Ovary (tissue), 9 donors: Measurements from ENCODE around the gene ANKH. TPM values are rescaled to one million over a fixed set of nuclear protein-coding genes. Genes with fewer than 3 reads are reported as not detected.

ENCODE experiments used
- DNase-seq, 5 donors: peaks; one replicate each; pipeline ENCODE4 v3.0.0-alpha.2; 2019 to 2020
- H3K27ac ChIP-seq, 2 donors: fragments of 200-600 bp; one replicate each; pipeline versions ENCODE4 v1.5.1 to v1.8.0; 2019 to 2022
- H3K27me3 ChIP-seq: fragments of 200-600 bp; one replicate; pipeline ENCODE4 v1.8.0; 2022
- H3K36me3 ChIP-seq: fragments of 200-600 bp; sonication (generic); one replicate; pipeline ENCODE4 v1.5.1; 2019
- H3K4me1 ChIP-seq: one replicate; pipeline ENCODE4 v1.8.1; 2013; ENCODE audit warnings: mild to moderate bottlenecking, moderate library complexity; ENCODE audit not compliant: insufficient read depth
- H3K4me3 ChIP-seq: fragments of 200-600 bp; sonication (generic); one replicate; pipeline ENCODE4 v1.5.1; 2017
- H3K9me3 ChIP-seq, 2 donors: fragments of 200-600 bp in 1 of 2; sonication (generic) in 1 of 2; one replicate each; pipeline versions ENCODE4 v1.5.1 to v1.8.1; 2013 to 2019; ENCODE audit warnings: mild to moderate bottlenecking in 1 of 2, moderate library complexity in 1 of 2
- EP300 ChIP-seq: sonication (generic); formaldehyde crosslinking; IDR thresholded peaks from one replicate; pipeline ENCODE4 v1.6.1; 2017; ENCODE audit warnings: antibody characterized with exemption
- POLR2A ChIP-seq: fragments of 450-650 bp; IDR thresholded peaks from one replicate; pipeline ENCODE4 v1.6.1; 2017; ENCODE audit warnings: antibody characterized with exemption, mild to moderate bottlenecking, moderate library complexity
- WGBS, 3 donors: extraction: QIAGEN DNeasy Blood & Tissue Kit in 1 of 3; methylation state at CpG; one replicate each; pipeline versions ENCODE4 v1.1.5 to v1.1.7; 2013 to 2017; 5-methylcytosine and 5-hydroxymethylcytosine counted together
- intact Hi-C, 4 donors: fragments of 100-400 bp; cut with DNase I; formaldehyde crosslinking; loops; one replicate each; pipeline versions ENCODE4 v1.11.0 to v1.15.1; 2022 to 2023
- polyA plus RNA-seq, 2 donors: library from polyadenylated mRNA; stranded (reverse); fragments of 200-250 nt in 1 of 2; fragments of 350-450 nt in 1 of 2; fragmentation: Illumina TruSeq in 1 of 2; extraction: RNeasy Lipid Tissue Mini Kit (QIAGEN cat#74804) in 1 of 2; gene quantifications; one replicate each; pipeline ENCODE4 v1.2.3, GENCODE V29; 2013 to 2014
- total RNA-seq, 7 donors: library from RNA; depleted of rRNA in 2 of 7; stranded (reverse); fragments of >200 nt in 2 of 7; fragmentation: NEBNext Ultra II Directional in 3 of 7; extraction: Animal tissue kit (Norgen Biotek cat#: 25700) in 3 of 7; gene quantifications; one replicate each; pipeline versions ENCODE4 v1.1.0 to v1.2.4, GENCODE V29; 2016 to 2023
- TF ChIP-seq, protein P1 (sequence below), 3 donors: fragments of 450-650 bp in 2 of 3; fragments of 200-600 bp in 1 of 3; IDR thresholded peaks; one replicate each; pipeline versions ENCODE4 v1.5.1 to v1.8.0; 2016 to 2022; ENCODE audit warnings: antibody characterized with exemption in 3 of 3, mild to moderate bottlenecking in 1 of 3
- donor health status: DM: no; HTN: no; CAD: no; lungs with moderate emphysema.
- donor health status: DM: no; HTN: no; CAD: no.
- donor health status: Bipolar disorder and iron deficiency.
- donor health status: DM: yes; HTN: yes; CAD: no.
- donor health status: DM: no; HTN: no; CAD: no.
- donor health status: DM: yes; HTN: yes; CAD: no.

Gene ANKH
- total and polyA plus RNA-seq, 9 donors, result 17.2 to 80.7 (median 44.6) TPM

DNA sequence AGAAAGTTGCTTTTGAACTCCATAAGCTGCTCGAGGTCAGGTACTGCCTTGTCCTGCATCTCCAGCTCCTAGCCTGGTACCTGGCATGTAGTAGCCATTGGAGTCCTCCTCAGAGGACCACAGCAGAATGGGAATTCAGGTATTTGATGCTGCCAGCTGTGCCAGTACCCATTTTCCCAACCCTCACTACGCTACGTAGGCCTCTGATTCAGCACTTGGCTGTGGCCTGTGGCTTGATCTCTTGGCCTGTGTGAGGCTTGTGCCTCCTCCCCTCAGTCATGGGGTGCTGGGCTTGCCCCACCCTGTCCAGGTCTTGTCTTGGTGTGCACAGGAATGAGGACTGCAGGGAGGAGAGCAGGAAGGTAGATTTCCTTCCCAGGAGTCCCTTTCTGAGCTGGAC lies 195.3 kb downstream of the ANKH start:
- DNase-seq, result no peak
- intact Hi-C loops, result no loop called here
- no peaks in the 10 kb centered on the region for H3K9me3 ChIP-seq
- TF ChIP-seq EP300, result no peak
- WGBS, 3 donors, result 71 to 78% (median 75%) methylated on average over 3 of the region's 3 CpGs
- H3K4me3 ChIP-seq, result no peak overlapping the region
- no peaks in the 10 kb centered on the region for H3K4me1 ChIP-seq
- H3K27ac ChIP-seq, result no peak overlapping the region
- H3K36me3 ChIP-seq, result no peaks in the 10 kb centered on the region
- H3K27me3 ChIP-seq, result no peaks in the 10 kb centered on the region

- no peaks in the 10 kb centered on the region for H3K4me1 ChIP-seq
- H3K27ac ChIP-seq, result no peak overlapping the region
- TF ChIP-seq EP300 (no peak), POLR2A (no peak)
- TF ChIP-seq, protein P1, sequence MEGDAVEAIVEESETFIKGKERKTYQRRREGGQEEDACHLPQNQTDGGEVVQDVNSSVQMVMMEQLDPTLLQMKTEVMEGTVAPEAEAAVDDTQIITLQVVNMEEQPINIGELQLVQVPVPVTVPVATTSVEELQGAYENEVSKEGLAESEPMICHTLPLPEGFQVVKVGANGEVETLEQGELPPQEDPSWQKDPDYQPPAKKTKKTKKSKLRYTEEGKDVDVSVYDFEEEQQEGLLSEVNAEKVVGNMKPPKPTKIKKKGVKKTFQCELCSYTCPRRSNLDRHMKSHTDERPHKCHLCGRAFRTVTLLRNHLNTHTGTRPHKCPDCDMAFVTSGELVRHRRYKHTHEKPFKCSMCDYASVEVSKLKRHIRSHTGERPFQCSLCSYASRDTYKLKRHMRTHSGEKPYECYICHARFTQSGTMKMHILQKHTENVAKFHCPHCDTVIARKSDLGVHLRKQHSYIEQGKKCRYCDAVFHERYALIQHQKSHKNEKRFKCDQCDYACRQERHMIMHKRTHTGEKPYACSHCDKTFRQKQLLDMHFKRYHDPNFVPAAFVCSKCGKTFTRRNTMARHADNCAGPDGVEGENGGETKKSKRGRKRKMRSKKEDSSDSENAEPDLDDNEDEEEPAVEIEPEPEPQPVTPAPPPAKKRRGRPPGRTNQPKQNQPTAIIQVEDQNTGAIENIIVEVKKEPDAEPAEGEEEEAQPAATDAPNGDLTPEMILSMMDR (IDR thresholded peaks at IDR 0.05), result no peak
- H3K4me3 ChIP-seq, result no peak overlapping the region
- DNase-seq, result no peak
- intact Hi-C loops, result no loop called here
- no peaks in the 10 kb centered on the region for H3K9me3 ChIP-seq
- WGBS, 3 donors, result 61 to 68% (median 65%) methylated on average over 6 of the region's 6 CpGs
- H3K36me3 ChIP-seq, result no peaks in the 10 kb centered on the region
- H3K27me3 ChIP-seq, result no peaks in the 10 kb centered on the region
Observed at GRCh38 chr5:14675865-14676300, 195.7 kb downstream of the ANKH start.

DNA sequence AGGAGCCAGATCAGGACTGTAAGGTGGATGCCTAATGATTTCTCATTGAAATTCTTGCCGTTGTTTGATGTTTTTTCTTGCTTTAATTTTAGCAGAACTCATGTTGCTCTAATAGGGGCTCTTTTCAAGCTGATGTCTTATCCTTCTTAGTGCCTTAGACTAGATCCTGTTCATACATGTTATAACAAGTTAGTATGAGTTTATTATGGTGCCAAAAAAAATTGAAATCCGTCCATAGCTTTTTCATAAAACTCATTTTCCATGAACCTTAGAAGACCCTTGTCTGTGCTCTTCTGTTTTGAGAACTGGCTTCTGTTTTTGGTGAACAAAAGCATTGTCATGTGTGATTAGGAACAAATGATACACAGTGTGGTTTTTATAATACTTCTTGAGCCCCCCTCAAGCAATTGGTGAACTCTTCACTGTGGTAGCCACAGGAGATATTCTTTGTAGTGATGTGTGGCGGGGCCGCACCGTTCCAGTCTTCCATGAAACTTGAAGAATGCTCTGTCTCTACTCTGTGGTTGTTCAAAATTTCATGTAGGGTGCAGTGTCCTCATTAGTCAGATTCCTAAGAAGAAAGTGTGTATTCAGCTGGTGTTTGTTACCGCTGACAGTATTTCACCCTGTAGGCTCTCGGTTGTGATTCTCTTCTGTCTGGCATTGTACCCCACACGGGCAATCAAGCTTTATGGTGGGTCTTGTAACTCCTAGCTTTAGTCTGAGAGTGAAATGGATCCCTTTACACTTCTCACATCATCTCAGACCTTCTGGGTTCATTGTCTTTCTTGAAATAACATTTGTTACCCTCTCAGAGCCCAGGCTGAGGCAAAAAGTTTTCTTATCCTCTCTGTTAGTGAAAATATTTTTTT lies 196.4 kb downstream of the ANKH start:
- Histone ChIP-seq H3K4me1 (no peaks in the 10 kb centered on the region), H3K27me3 (no peaks in the 10 kb centered on the region), H3K9me3 (no peaks in the 10 kb centered on the region), H3K27ac (no peak overlapping the region), H3K4me3 (no peak overlapping the region), H3K36me3 (no peaks in the 10 kb centered on the region)
- 85 to 86% (median 85%) methylated on average over 8 of the region's 8 CpGs for WGBS, 3 donors
- no peak for TF ChIP-seq EP300
- TF ChIP-seq, protein P1 (IDR thresholded peaks at IDR 0.05), result no peak
- TF ChIP-seq POLR2A, result no peak
- intact Hi-C loops, result no loop called here
- DNase-seq, result no peak

GRCh38 chr5:14673443-14673842 lies 198.1 kb downstream of the ANKH start:
- Histone ChIP-seq H3K4me1 (no peaks in the 10 kb centered on the region), H3K4me3 (no peak overlapping the region), H3K27me3 (no peaks in the 10 kb centered on the region), H3K27ac (no peak overlapping the region), H3K9me3 (no peaks in the 10 kb centered on the region), H3K36me3 (no peaks in the 10 kb centered on the region)
- 72 to 89% (median 73%) methylated on average over 3 of the region's 3 CpGs for WGBS, 3 donors
- intact Hi-C loops, result no loop called here
- TF ChIP-seq, protein P1 (IDR thresholded peaks at IDR 0.05), result no peak
- TF ChIP-seq EP300 (no peak), POLR2A (no peak)
- no peak for DNase-seq
